Stimulated activated CD4-positive, alpha-beta T cell treated with anti-CD3 and anti-CD28 coated beads, TNF-alpha, amount 100 ng/mL, for 48 hours (primary cell): ENCODE data around the gene RIMS4.

Experiments
- DNase-seq, 3 donors: peaks; one replicate each; pipeline ENCODE4 v3.0.0-alpha.2; 2020; ENCODE audit warnings: low read depth in 3 of 3

The RIMS4 gene

DNA sequence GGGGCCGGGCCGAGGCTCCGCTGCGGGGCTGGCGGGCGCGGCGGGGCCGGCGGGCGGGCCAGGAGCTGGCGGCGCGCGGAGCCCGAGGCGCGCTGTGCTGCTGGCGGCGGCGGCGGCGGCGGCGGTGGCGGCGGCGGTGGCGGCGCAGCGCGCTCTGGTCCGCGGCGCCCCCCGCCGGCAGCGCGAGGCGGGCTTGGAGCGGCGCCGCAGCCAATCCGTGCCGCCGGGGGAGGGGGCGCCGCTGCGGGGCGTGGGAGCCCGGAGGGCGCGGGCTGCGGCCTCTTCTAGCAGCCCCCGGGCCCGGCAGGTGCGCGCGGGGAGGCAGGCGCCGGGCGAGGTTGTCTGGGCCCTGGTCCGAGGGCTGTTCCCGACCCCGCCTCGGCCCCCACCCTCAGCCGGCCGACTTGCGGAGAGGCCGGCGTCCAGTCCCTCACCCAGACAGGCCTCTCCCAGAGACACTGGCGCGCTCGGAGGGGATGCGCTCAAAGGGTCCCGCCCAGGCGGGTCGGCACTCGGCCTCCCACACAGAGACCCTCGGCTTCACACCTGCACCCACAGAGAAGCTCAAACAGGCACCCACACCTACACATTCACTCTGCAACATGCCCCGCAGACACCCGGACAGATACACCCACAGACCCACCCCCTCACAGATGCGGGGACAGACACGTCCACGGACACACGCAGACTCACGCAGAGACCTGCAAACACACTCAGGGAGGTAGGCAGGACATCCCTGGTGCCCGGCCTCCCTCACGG lies at the start of gene RIMS4:
TSS of gene RIMS4 (minus strand) at position 156 of the 759 bp plus-strand sequence. CDS start 275 bp downstream, outside the sequence.
- DNase-seq, result no peak

DNA sequence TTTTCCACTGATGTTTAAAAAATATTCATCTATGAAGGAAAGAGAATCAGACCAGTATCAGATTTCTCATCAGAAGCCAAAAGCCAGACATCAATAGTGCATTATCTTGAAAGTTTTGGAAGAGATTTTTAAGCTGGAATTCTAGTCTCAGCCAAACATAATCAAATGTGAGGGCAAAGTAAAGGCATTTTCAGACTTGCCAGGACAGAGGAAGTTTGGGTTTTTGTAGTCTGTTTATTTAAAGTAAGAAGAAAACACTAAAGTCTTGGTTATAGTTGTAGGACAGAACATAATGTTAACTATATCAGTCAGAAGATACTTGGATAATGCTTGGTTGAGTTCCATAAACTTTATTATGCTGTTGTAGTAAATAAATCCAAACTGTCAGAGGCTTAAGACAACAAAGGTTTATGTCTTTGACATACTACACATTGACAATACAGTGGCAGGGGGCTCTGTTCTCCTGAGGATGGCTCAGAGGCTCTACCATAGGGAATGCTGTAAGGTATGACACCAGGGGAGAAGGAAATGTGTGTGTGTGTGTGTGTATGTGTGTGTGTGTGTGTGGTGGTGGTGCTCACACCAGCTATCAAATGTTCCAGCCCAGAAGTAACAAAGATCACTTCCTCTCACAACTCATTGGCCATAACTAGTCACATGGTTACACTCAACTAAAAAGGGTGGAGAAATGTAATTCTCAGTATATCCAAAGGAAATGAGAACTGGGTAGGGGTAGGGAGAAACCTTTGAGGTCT lies 48.4 kb upstream of the RIMS4 start:
- DNase-seq, result no peak

DNA sequence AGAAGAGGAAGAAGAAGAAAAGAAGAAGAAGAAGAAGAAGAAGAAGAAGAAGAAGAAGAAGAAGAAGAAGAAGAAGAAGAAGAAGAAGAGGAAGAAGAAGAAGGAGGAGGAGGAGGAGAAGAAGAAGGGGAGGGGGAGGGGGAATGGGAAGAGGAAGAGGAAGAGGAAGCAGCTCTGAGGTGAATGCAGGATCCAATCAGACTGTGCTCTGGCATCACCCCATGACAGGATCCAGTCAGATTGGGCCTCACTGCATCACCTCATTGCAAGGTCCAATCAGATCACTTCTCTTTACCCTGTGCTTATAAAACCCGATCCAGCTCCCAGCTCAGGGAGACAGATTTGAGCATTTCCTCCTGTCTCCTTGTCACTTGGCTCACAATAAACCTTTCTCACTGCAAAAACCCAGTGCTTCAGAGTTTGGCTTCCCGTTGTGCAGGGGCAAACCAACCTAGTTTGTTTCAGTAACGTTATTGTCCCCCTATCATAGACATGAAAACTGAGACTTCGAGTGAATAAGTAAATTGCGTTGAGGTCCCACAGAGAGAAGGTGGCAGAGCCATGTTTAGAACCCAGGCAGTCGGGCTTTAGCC lies 46.6 kb upstream of the RIMS4 start:
- DNase-seq, result no peak

DNA sequence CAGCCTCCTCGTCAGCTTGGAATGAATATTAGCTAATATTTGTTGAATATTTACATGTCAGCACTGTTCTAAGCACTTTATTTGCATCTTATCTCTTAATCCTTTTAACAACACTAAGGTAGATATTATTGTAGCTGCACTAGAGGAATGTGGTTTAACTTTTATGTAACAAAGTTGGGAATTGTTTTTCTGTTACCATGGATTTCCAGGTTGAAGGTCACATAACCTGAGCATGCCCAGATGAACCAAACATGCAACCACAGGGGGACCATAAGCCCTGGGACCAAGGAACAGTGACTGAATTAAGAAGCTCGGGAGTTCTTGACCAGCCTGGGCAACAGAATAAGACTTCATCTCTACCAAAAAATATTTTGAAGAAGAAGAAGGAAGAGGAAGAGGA lies 46.1 kb upstream of the RIMS4 start:
- DNase-seq, result no peak

DNA sequence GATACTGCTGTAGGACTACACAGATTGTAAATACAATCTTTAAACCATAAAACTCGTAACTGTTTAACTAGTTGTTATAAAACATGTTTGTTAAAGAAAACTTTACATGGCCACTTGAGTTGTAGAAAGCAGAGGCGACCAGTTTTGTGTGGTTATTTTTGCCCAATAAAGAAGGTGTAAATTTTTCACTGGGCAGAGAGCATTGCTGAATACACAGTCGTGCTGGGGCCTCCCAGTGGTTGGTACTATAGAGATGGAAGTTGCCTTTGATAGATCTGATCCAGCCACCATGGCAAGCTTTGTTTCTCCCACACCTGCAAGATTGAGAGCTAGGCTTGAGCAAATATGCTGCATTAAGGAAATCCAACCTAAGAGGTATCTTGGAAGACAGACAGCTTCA lies 41.2 kb upstream of the RIMS4 start:
- DNase-seq, result no peak

DNA sequence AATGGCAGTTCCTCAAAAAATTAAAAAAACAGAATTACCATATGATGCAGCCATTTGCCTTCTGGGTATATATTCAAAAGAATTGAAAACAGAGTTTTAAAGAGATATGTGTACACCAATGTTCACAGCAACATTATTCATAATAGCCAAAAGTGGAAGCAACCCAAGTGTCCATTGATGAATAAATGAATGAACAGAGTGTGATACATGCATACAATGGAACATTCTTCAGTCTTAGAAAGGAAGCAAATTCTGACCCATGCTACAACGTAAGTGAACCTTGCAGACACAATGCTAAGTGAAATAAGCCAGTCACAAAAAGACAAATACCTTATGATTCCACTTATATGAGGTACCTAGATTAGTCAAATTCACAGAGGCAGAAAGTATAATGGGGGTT lies 40.5 kb upstream of the RIMS4 start:
- no peak for DNase-seq

DNA sequence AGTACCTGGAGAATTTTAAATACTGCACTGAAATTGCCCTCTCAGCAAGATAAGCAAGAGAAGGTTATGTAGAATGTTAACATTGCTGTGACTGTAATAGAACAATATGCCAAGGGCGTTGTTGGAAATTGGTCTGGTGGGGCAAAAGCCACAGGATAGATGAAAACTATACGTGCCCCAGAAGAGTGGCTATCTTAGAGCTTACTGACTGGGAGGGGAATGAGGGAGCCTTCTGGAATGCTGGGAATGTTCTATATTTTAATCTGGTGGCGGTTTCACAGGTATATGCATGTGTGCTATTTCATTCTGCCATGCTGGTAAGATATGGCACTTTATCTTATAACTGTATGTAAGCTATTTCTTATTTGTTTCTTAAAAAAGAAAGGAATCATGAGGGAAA lies 39.9 kb upstream of the RIMS4 start:
- DNase-seq, result no peak

DNA sequence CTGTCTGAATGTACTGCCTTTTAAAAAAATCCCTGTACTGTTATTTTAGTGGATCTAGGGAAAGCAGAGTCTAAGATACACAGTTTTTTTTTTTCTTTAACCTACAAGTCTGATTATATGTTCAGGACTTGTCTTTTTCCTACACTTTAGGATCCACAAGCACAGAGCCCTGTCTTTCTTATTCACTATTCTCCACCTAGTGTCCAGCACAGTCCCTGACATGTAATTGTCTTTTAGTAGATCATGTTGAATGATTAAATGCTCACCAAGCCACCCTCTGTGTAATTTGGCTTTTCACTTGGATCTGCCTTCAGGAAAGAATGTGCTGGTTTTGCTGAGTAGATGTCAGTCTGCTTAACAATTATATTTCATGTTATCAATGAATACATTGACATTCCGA lies 39.4 kb upstream of the RIMS4 start:
- no peak for DNase-seq

DNA sequence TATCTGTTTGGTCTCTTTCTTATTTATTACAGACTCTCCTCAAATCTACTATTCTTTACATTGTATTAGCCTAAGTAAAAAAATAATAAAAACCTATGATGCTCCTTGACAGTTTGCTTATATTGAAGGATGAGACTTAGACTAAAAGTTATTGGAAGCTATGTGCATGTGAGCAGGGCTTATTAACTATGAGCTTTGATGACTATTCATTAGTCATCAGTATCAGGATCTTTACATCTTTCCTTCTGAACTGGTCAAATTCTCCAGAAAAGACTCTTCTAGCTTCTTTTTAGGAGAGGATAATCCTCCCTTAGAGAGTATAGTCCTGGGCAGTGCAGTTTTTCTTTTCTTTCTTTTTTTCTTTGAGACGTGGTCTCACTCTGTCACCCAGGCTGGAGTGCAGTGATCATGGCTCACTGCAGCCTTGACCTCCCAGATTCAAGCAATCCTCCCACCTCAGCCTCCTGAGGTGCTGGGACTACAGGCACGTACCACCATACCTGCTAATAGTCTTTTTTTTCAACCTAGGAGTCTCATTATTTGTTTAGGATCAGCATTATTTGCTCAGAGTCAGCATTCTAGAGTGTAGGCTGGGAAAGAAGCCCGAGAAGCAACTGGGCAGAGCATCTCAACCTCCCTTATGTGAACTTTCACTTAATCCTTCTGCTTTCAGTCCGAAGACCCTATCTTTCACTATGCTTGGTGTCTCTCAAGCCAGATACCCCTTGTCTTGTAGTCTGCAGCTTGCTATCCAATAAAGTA lies 38.1 kb upstream of the RIMS4 start:
- DNase-seq, result no peak

DNA sequence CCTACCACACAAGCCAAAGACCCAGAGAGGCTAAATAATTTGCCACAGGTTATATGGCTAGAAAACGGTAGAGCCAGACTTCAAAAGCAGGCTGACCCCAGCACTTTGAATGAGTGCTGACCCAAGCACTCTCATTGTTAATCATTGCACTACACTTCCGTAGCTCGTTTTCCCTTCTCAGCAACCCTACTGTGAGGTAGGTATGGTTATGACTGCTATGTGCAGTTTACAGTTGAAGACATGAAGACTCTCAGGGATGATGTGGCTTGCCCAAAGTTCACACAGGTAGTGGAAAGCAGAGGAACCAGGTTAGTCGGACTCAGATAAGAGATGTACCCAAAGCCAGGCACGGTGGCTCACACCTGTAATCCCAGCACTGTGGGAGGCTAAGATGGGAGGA lies 33.5 kb upstream of the RIMS4 start:
- DNase-seq, result no peak

DNA sequence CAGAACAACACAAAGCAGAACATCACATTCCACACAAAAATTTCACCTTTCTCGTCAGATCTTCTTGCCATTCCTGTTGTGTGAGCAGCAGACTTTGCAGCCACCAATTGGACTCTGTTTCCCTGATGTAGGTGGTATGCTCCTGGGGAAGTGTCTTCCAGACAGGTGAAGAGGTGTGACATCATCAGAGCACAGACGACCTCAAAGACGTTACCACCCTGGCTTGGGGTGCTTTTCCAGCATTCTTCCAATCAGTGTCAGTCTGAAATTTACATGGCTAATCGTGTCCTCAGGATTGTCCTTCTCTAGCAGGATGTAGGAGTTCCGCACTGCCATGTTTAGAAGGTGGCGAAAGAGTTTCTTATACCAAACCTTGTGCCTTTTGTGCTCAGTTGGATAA lies 31.6 kb upstream of the RIMS4 start:
- no peak for DNase-seq

DNA sequence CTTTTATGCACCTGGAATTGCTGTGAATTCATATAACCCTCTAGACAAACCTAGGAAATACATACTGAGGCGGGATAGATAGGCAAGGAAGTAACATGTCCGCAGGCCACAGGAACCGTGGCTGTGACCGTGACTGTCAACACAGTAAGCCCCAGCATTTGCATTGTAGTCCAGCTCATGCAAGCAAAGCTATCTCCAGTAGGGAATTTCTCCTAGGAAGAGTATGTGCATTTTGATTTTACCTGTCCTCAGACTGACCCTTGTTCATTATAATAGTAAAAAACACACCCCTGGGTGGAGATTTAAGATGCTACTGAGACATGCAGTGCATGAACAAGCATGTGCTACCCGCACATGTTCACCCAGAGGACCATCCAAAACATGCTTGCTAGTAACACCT lies 30.5 kb upstream of the RIMS4 start:
- DNase-seq, result no peak

DNA sequence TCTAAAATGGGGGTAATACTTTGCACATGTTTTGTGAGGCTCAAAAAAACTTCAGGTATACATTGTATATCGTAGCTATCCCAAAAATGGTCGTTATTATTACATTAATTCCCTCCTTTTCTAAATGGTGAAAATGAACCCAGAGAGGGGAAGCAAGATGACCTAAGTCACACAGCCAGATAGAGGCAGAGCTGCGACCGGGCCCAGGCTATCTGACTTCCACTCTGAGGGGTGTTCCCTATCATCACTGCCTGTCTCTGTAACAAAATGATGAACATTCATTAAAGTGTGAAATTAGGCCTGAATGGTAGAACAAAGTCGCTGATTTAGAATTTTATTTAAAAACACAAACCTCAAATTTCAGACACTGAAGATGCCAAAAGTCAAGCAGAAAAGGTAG lies 29.1 kb upstream of the RIMS4 start:
- no peak for DNase-seq

DNA sequence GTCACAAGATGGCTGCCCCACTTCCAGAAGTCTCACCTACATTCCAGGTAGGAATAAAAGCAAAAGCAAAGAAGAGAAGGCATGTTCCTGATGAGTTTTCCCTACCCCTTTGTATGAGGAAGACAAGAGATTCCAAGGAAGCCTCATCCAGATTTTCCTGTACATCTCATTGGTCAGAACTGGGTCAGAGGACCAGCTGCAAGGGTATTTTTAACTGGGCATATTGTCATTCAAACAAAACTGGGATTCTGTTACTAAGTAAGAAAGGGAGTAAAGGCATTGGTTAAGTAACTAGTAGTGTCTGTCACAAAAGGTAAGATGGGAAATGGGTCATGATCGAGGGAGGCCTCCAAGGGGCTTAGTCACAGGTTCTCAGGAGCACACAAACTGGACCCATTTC lies 28.2 kb upstream of the RIMS4 start:
- DNase-seq, result no peak

DNA sequence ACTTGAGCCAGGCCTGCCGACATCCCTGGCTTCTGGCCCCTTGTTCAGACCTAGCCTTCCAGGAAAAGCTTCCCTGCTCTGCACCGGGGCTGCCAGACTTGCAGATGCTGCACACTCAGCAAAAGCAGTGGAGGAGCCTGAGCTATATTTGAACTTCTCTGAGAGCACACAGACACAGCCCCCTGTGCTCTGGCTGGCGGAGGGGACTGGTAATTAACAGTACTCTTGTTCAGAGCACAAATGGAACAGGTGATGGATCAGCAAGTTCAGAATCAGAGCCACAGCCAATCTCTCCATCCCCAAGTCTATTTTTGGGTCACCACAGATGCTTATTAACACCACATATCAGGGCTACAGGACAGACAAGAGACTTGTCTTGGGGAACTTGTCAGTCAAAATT lies 27.6 kb upstream of the RIMS4 start:
- no peak for DNase-seq

DNA sequence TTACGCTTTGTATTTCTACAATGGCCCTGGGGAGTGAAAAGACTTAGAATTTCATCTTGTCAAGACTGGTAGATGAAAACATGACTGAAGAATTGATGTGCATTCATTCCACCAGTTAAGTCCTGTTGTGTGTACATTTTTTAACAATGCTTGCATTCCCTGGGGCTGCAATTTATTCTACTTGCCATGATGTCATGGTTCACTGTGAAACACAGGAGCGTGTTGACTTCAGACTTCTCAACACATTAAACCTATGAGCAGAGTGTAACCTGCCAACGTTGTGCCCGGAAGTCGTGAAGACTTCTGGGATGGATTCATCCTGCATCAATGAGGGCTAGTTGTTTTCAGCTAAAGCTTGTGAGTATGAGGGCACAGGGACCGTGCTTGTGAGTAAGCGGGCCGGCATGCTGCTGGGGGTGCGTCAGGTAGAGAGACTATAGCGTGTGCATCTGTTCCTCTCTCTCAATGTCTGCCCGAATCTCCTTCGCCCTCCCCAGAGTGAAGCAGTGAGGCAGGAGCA lies 26.3 kb upstream of the RIMS4 start:
- no peak for DNase-seq

DNA sequence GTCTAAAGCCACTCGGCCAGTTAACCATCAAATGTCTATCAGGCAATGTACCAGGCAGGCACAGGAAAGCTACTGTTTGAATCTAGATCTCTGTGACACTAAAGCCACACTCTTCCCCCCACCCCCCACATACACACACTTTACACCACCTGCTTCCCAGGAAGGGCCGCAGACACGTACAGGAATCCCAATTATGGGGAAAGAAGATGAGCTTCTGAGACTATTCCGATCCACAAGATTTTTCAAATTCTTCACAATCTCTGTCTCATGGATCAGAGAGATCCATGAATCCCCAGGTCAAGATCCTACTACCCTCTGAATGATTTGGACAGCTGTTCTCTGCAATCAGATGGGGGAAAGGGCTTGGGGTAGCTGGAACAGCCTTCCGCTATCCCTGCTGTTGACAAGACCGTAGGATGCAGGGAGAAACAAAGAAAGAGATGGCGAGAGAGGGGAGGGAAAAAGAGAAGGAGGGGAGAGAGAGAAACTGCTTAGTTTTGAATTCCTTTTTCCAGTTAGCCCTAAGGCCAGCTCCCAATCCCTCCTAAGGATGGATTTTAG lies 25.4 kb upstream of the RIMS4 start:
- DNase-seq, result no peak

DNA sequence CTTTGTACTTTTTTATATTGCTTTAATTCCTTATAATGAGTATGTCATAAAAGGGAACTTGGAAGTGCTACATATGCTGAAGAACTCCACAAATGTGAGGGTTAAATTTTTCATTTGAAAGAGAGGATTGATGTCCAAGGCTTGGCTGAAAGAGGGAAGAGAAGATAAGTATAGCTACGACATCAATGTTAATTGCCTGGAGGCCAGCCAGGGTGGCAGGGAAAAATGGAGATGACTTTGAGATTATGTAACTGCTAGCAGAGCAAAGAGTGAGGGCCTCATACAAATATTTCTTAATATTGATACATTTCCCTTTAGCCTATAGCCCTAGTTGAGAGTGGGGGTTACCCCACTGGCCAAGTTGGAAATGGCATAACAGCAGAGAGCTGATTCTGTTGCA lies 24.8 kb upstream of the RIMS4 start:
- no peak for DNase-seq

DNA sequence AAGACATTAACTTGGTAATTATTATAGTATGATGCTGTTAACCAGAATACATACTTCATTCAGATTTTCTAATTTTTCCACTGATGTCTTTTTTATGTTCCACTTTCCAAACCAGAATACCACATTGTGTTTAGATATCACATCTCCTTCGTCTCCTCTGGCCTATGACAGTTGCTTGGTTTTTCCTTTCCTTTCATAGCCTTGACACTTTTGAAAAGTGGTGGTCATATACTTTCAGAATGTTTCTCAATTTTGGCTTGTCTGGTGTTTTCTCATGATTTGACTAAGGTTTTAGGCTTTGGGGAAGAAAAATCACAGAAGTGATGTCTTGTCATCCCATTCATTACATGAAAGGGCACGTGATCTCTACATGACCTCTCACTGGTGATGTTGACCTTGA lies 24.3 kb upstream of the RIMS4 start:
- DNase-seq, result no peak

DNA sequence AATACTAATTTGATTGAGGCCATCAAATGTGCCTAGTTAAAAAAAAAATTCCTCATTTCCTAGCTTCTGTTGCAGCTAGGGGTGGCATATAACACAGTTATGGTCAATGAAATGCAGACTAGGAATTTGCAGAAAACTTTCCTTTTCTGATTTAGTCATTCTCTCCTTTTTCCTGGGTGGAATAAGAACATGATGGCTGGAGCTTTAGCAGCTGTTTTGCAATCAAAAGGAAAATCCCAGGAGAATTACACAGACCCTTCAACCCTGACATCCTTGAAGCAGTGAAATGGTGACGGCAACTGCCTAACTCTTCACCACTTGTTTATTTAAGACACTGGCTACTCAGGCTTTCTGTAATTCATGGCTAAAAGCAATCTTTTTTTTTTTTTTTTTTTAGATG lies 23.1 kb upstream of the RIMS4 start:
- DNase-seq, result no peak

DNA sequence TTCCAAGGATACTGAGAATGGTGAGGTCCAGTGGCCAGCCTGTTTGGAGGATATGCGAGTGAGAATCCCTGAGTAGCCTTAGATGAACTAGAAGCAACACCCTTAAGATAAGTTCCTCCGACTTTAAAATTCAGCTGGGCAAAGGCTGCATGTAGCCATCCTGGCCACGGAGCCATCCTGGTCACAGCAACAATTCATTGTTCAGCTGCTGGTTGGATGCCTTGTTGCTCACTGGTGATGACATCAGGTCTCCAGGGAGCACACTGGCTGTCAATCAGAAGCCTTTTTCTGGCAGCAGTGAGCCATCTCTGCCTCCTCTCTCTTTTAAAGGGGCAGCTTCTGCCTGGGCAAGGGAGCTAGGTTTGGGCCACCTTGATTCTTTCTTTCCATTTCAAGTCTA lies 22.4 kb upstream of the RIMS4 start:
- no peak for DNase-seq

DNA sequence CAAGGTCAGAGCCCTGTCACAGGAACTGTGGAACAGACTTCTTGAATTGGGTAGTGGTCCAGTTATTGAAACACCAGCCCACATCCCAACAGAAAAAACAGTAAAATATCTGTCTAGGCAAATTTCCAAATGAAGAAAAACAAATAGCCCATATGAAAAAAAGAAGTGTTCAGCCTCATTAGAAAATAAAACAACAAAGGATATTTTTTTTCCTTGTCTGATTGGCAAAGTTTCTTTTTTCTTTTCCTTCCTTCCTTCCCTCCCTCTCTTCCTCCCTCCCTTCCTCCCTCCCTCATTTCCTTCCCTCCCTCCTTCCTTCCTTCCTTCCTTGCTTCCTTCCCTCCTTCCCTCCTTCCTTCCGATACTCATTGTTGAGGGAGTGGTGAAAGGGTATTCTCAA lies 20.6 kb upstream of the RIMS4 start:
- DNase-seq, result no peak
